HG02870 (cell line): ENCODE results near the gene CIAO2B.
"Not testable (repeated sequence)": the region's sequence is repeated elsewhere in the genome, so short reads cannot be mapped to it uniquely, and the experiment has no call there.

ENCODE experiments used
- ATAC-seq: cut with Tn5 transposase; IDR thresholded peaks from one replicate; pipeline ENCODE4 v1.9.1; 2021; ENCODE audit warnings: mild to moderate bottlenecking, moderate library complexity; ENCODE audit not compliant: unreplicated experiment

The CIAO2B gene

DNA sequence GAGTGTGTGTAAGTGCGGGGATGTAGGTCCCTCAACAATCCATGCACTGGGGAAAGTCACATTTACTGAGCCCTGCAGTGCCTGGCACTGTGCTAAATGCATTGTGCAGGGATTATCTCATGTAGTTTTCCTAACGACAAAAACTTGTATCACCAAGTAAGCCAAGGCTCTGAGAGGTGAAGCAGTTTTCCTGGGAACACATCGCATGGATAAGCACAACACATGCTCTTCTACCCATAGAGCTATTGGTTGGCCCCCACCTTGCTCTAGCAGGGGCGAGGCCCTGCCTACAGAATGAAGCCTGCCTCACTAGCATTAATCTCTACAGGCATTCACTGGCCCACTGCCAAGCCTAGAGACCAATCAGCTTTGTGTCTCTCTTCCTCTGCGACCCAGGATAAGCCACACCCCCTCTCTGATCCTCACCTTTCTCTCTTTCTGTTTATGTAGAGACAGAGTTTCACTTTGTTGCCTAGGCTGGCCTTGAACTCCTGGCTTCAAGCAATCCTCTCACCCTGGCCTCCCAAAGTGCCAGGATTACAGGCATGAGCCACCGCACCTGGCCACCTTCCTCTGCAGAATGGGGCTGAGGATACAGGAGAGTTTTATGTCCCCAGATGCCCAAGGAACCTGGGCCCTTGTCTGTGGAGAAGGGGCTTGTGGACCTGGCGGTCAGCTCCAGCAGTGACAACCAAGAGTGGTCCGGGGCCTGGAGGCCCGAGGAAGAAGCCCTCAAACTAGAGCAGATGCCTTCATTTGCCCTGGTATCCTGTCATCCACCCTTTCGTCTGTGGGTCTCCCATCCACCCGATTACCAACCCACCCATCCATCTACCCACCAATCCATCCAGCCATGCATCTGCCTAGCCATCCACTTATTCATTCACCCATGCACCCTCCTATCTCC lies 28.3 kb downstream of the CIAO2B start:
- ATAC-seq: no peak

DNA sequence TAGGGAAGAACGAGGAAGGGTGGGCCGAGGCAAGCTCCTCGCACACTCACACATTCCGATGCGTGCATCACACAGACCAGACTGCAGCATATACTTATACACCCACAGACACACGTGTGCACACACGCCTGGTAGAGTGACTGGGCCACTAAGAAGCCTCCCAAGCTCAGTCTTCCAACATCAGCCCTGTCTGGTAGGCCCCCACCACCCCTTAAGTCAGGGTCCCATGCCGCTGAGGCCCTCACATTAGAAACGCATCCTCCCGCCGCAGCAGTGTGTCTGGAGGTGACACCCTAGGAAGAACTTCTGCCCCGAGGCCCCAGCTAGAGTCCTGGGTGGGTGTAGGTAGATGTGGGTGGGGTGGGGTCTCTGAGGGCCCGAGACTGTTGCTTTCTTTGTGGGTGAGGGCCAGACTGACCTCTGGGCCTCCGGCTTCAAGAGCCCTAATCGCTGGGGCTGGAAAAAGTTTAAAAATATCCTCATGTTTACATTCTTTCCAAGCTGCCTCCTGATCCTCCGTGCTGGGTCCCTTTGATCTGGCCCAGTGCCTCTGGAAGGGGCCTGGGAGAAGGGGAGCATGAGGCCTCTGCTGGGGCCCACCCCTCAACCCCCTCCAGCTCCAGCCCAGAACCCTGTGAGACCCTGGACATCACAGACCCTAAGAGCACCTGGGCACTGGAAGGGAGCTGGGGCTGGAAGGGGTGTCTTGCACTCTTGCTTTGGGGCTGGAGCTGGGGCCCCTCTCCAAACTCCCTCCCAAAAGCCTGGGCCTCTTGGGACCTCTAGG lies 29.2 kb downstream of the CIAO2B start:
- no peak for ATAC-seq

DNA sequence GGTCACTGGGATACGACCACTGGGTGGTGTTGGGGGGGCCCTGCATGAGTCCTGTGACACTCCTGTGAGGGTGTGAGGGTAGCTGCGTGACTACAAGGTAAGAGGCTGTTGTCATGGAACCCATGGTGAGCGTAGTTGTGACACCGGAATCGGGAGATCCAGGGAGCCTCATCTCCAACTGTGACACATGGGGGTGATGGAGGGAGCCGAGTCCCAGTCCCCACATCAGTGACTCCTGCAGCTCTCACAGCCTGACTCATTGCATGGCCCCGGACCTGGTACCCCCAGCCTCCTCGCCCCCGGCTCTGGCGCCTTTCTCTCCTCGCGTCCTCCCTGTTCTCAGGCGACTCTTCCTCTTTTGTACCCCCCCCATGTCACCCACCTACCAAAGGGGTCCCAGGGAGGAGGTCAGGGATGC lies 29.8 kb downstream of the CIAO2B start:
- ATAC-seq: no peak

DNA sequence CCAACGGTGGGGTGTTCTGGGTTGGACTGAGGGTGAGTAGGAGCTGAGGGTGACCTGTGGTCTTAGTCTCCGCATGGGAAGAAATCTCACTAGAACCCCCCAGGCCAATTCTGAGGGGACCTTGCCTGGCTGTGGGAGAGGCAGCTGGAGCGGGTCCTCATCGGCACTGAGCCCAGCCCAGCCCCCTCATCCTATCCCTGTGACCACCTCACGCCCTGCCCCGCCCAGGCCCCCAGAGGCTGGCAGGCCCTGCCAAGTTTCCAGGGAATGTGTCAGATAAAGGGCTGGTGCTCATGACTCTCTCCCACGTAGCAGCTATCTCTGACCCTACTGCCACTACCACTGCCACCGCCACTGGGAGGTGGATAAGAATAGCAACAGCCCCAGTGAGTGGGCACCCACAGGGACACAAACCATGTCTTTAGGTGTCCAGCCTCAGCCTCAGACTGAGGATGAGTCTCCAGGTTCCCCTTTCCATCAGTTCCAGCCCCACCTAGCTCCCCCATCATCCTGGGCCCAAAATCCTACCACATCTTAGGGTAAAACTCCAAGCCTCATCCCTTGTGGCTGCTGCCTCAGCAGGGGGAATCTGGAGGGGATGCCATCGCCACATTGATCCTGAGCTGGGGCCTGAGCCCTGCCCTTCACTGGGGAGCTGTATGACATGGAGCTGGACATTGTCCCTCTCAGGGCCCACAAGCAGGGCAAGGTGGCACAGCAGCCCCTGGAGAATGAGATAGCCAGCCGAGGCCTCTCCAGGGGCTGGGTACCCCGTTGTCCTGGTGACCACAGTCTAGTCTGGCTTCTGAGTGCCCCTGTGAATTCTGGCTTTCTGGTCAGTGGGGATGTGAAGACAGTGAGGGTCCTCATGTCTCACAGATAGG lies 30.4 kb downstream of the CIAO2B start:
- no peak for ATAC-seq

DNA sequence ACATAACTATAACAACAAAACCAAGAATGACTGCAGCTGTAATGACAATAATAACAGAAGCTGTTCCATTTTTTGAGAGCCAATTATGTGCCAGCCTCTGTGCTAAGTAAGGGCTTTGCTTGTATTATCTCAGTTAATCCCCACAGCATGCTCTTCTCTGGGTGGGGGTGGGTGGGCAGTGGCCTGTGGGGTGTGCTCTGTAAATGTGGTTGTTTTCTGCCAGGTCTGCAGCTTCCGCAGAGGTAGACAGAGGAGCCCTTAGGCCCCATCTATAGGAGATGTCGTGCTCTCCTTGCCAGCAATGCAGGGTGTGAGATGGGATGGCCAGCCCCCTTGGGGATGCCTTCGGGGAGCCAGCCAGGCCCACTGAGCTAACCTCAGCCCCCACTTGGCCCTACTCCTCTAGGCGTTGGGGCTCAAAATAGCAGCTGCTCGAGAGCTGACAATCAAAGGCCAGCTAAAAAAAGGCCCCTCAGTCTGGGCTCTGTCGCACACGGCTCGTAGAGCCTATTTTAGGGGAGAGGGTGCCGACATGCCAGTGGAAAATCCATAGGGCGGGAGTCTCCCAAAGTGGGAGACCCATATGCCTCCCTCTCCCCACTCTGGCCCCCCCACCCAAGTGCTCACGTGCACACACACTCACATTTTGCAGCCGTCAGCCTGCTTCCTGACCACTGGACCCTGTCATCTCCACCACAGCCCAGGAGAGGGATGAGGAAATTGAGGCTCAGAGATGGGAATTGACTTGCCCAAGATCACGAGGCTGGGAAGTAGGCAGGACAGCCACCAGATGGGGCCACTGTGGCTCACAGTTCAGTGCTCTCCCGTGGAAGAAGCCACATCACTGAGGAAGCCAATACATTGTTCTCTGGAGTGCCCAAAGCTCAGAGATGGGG lies 31.3 kb downstream of the CIAO2B start:
- ATAC-seq: no peak

DNA sequence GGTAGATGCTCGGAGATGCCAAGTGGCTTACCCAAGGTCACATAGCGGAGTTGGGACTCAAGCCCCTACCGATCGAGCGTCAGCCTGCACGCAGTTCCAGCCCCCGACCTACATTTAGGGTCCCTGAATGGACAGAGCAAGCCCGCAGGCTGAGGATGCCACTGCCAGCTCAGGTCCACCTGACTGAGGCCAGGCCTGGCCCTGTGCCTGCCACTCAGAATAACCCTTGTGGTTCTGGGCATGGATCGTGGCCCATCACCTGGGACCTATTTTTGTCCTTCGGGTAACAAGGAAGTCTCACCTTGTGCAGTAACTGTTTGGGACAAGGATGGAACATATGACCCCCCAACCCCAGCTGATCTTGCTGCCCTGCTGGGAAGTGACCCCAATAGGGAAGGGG lies 32.6 kb downstream of the CIAO2B start:
- ATAC-seq: no peak

DNA sequence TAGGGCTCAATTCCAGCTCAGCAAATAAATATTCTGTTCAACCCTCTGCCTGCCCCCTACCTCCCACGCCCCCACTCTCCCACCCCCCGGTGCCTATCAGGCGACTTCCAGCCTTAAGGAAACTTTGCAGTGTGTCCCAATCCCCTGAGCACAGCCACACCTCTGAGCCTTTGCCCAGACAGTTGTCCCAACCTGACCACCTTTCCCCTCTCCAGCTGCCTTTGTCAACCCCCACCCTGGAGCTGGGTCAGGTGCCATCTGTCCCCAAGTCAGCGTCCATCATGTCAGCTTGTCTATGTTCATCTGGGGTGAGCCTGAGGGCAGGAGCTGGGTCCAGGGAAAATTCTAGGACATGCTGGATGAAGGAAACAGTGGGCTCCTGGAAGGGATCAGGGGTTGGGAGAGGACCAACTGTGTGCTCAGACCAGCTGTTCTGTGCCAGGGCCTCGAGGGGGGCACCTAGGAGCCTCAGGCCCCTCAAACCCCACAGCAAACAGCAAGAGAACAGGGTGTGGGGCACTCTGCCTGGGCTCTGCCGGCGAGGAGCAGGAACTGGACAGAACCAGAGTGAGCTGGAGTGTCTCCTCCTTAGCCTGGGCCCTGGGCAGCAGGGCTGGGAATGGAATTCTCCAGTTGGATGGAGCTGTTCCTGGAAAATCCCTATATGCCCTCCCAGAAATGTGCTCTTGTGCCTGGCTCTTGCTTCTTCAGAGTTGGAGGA lies 33.3 kb downstream of the CIAO2B start:
- ATAC-seq: no peak

DNA sequence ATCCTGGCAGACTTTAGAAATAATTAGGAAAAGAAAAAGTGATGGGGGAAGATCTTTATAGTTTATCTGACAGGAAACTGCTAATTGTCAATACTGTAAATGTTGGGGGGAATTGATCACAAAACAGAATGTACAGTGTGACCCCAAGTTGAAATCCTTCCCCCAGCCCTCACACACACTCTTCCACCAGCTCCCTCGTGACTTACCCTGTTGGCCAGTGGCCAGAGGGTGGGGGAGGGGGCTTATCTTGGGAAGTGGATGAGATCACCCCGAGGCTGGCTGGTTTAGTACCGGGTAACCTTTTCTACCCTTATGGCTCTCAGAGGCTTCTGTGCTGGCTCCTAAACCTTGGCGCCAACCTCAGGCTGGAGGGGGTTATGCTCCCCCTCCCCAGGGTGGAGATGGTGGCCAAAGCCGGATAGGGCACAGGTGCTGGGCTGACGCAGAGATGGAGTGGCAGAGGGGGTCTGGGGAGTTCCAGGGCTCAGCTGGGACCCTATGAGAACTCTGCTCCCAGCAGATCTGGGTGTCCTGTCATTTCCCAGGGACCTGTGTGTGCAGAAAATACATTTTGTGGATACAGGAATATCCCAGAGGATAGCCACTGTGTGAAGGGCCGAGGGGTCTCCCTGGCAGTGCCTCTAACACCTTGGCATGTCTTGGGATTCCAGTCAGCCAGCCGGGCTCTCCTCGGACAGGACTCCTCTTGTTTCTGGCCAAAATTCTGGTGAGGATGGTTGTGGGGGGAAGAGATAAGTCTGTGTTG lies 34.1 kb downstream of the CIAO2B start:
- no peak for ATAC-seq

DNA sequence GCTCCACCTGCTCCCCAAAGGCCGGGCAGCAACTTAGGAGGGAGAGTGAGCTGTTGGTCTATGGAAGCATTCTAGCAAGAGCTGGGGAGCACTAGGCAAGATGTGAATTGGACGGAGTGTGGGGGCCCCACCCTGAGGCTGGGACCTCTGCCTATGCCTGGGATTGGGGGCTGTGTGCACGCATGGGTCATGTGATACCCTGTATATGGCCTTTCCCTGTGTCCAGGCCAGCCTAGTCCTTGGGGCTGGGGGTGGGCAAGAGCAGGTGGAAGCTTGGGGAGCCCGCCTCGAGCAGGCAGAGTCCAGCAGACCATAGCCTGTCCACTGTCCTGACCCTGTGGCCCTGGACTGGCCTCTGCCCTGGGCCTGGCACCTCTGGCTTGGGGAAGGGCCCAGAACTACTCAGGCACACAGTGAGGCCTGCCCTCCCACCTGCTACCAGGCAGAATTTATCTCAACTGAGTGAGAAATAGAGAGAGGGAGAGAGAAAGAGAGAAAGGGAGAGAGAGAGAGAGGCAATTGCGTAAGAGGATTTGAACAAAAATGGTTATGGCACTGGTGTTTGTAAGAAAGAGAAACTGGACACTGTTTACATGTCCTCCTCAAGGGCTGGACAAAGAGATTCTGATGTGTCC lies 34.8 kb downstream of the CIAO2B start:
- ATAC-seq: no peak

DNA sequence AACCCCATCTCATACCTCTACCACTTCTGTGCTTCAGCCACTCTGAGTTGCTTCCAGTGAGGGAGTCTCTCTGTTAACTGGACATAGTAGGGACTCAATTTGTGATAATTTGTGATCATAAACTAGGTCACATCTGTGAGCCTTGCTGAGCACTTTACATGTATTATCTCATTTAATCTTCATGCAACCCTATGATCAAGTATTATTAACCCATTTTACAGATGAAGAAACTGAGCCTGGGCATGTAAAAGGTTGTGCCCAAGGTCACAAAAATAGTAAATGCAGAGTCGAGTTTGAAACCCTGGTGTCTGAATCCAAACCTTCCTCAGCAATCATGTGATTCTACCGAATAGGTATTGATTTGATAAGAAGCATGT lies 35.3 kb downstream of the CIAO2B start:
- no peak for ATAC-seq

DNA sequence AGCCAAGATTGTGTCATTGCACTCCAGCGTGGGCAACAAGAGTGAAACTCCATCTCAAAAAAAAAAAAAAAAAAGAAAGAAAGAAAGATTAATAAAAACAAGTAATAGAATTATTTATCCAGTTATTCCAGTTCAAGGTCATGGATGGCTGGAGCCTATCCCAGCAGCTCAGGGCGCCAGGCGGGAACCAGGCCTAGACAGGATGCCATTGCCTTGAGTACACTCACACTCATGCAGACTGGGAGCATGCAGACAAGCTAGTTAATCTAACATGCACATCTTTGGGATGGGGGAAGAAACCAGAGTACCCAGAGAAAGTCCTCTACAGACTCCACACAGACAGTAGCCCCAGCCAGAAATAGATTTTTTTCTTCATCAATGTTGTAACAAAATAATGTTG lies 36.0 kb downstream of the CIAO2B start:
- no peak for ATAC-seq

DNA sequence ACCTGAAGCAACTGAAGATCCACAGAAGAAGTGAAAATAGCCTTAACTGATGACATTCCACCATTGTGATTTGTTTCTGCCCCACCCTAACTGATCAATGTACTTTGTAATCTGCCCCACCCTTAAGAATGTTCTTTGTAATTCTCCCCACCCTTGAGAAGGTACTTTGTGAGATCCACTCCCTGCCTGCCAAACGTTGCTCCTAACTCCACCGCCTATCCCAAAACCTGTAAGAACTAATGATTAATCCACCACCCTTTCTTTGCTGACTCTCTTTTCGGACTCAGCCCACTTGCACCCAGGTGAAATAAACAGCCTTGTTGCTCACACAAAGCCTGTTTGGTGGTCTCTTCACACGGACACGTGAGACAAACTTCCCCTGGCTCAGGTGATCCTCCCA lies 37.5 kb downstream of the CIAO2B start:
- ATAC-seq: not testable (repeated sequence)

DNA sequence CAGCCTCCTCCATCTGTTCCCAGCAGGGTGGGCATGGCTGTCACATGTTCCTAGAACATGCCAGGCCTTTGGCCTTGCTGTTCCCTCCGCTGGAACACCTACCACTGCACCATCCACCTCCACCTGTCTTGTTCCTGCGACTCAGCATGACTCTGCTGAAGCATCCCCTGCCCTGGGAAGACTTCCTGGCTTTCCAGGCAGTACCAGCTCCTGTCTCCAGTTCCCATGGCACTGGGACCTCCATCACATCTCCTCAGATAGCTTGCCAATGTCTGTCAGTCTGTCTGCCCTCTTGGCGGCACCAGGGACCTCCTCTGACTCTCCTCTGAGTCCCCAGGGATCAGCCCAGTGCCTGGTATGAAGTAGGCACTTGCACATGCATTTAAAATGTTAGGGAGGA lies 38.2 kb downstream of the CIAO2B start:
- ATAC-seq: no peak

DNA sequence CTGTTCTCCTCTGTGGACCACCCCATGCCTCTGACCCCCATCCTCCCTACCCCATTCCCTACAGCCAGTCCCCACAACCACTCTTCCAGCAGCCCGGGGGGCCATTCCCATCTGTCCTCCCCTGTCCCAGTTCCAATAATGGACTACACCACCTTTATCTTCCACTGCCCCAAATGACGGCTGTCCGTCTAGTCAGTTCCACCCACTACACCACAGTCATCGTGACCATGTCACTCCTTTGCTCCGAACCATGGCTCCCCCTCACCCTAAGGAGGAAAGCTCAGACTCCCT lies 38.6 kb downstream of the CIAO2B start:
- no peak for ATAC-seq

DNA sequence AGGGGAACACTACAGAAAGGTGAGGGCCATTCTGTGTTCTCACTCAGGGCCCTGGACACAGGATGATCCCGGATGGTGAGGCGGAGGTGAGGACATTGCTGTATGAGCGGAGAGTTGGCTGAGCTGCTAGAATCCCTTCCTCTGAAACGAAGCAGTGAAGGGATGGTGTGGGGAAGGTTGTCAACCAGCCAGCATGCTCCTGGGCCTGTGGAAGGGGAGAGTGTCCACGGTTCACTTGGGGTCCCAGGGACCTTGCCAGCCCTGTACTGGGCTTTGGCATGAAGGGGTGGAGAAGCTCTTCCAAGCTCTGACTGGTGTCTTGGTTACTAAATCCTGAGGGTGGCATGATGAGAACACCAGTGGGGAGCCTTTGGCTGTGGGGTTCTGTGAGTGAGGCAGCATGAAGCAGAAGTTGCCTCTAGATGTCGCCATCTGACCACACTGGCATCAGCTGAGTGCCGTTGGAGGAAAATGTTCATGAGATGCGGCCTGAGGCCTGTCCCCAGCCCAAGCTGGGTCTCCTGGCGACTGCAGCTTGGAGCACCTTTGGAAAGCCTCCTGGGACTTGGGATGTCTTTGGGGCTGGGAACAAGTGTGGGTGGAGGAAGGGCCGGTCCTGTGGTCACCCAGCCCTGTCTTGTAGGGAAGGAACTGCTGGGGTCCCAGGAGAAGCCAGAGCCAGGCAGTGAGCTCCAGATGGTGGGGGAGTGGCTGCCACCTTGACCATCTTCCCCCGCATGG lies 39.1 kb downstream of the CIAO2B start:
- ATAC-seq: no peak

DNA sequence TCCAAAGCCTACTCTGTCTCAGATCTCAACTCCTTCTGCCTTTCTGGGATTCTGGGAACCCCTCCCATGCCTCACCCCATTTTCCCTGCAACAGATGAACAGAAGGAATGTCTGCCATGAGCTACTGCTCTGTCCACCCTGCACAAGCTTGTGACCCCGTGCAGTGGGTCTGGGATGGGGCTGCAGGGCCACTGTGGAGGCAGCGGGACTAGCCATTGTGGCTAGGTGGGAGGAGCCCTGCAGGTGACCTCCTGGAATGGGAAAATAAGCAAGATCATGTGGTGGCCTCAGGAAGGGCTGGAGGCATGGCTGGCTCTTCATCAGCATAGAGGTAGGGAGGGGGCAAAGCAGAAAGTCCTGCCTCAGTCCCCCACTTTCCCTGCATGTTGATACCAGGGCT lies 40.1 kb downstream of the CIAO2B start:
- no peak for ATAC-seq

DNA sequence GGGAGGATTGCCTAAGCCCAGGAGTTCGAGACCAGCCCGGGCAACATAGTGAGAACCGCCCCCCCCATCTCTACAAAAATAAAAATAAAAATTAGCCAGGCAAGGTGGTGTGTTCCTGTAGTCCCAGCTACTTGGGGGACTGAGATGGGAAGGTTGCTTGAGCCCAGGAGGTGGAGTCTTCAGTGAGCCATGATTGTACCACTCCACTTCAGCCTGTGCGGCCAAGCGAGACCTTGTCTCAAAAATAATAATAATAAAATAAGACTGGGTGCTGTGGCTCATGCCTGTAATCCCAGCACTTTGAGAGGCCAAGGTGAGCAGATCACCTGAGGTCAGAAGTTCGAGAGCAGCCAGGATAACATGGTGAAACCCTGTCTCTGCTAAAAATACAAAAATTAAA lies 42.4 kb downstream of the CIAO2B start:
- no peak for ATAC-seq

DNA sequence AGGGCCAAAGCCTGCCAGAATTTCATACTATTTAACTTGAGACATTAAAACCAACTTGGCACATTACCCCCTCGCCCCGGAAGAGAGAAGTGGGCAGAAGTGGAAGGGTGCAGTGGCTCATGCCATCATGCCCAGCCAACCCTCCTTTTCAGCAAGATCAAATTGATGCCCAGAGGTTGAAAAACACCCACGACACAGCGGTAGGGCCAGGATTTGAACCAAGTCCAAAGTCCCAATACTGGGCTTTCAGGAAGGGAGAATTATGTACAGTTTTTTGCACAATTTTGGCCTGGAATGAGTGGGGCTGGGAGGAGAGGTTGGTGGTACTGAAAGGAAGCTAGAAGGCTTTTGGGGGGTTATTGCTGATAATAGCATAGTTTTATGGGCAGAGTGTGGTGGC lies 42.8 kb downstream of the CIAO2B start:
- ATAC-seq: no peak
